BE2C (cell line): ENCODE results near the gene CFAP20DC.

ENCODE experiments used
- DNase-seq: peaks from one replicate; pipeline ENCODE4 v3.0.0-alpha.2; 2020
- H3K27me3 ChIP-seq: fragments of 250-450 bp; sonication (Bioruptor Pico); 2 replicates; pipeline ENCODE4 v1.5.1; 2020; ENCODE audit warnings: mild to moderate bottlenecking
- H3K36me3 ChIP-seq: fragments of 250-450 bp; sonication (Bioruptor Pico); 2 replicates; pipeline ENCODE4 v1.5.1; 2020; ENCODE audit warnings: mild to moderate bottlenecking
- H3K4me1 ChIP-seq: fragments of 250-450 bp; sonication (Bioruptor Pico); 2 replicates; pipeline ENCODE4 v1.5.1; 2020
- H3K4me3 ChIP-seq: 2 replicates; pipeline ENCODE4 v1.5.1; 2011; ENCODE audit warnings: low read depth, low read length
- H3K9me3 ChIP-seq: fragments of 250-450 bp; sonication (Bioruptor Pico); 2 replicates; pipeline ENCODE4 v1.5.1; 2020
- CTCF ChIP-seq: IDR thresholded peaks from 2 replicates; pipeline ENCODE4 v1.5.1; 2012; ENCODE audit warnings: mild to moderate bottlenecking, low read depth, low read length

CFAP20DC gene

GRCh38 chr3:59084583-59084982 is 34.8 kb upstream of the CFAP20DC start:
- no peak for TF ChIP-seq CTCF
- Histone ChIP-seq H3K36me3 (no peaks in the 10 kb centered on the region), H3K9me3 (no peaks in the 10 kb centered on the region), H3K4me3 (no peak overlapping the region), H3K4me1 (no peaks in the 10 kb centered on the region), H3K27me3 (no peaks in the 10 kb centered on the region)
- no peak for DNase-seq

GRCh38 chr3:59082106-59082505 is 32.3 kb upstream of the CFAP20DC start:
- no peaks in the 10 kb centered on the region for H3K27me3 ChIP-seq
- no peaks in the 10 kb centered on the region for H3K9me3 ChIP-seq
- H3K4me1 ChIP-seq = no peaks in the 10 kb centered on the region
- DNase-seq = no peak
- H3K4me3 ChIP-seq = no peak overlapping the region
- H3K36me3 ChIP-seq = no peaks in the 10 kb centered on the region
- no peak for TF ChIP-seq CTCF

GRCh38 chr3:59081071-59081470 is 31.2 kb upstream of the CFAP20DC start:
- no peaks in the 10 kb centered on the region for H3K27me3 ChIP-seq
- no peak for DNase-seq
- no peaks in the 10 kb centered on the region for H3K36me3 ChIP-seq
- H3K9me3 ChIP-seq = no peaks in the 10 kb centered on the region
- H3K4me1 ChIP-seq = no peaks in the 10 kb centered on the region
- no peak for TF ChIP-seq CTCF
- H3K4me3 ChIP-seq = no peak overlapping the region

- no peak for TF ChIP-seq CTCF
- Histone ChIP-seq H3K36me3 (no peaks in the 10 kb centered on the region), H3K4me3 (no peak overlapping the region), H3K4me1 (no peaks in the 10 kb centered on the region), H3K27me3 (no peaks in the 10 kb centered on the region), H3K9me3 (no peaks in the 10 kb centered on the region)
- DNase-seq = no peak
Measured at GRCh38 chr3:59079962-59080361, 30.1 kb upstream of the CFAP20DC start.

- no peak for DNase-seq
- TF ChIP-seq CTCF = no peak
- Histone ChIP-seq H3K9me3 (no peaks in the 10 kb centered on the region), H3K27me3 (no peaks in the 10 kb centered on the region), H3K4me1 (no peaks in the 10 kb centered on the region), H3K36me3 (no peaks in the 10 kb centered on the region), H3K4me3 (no peak overlapping the region)
Measured at GRCh38 chr3:59074764-59075163, 24.9 kb upstream of the CFAP20DC start.

- Histone ChIP-seq H3K4me1 (no peaks in the 10 kb centered on the region), H3K4me3 (no peak overlapping the region)
- TF ChIP-seq CTCF = no peak
Measured at GRCh38 chr3:59072681-59073080, 22.9 kb upstream of the CFAP20DC start.

More at GRCh38 chr3:59072681-59073080, 22.9 kb upstream of the CFAP20DC start:
- DNase-seq = no peak
- H3K9me3 ChIP-seq = no peaks in the 10 kb centered on the region
- H3K27me3 ChIP-seq = no peaks in the 10 kb centered on the region
- H3K36me3 ChIP-seq = no peaks in the 10 kb centered on the region
